ENCODE data around the gene PPP2R3A.

DNA sequence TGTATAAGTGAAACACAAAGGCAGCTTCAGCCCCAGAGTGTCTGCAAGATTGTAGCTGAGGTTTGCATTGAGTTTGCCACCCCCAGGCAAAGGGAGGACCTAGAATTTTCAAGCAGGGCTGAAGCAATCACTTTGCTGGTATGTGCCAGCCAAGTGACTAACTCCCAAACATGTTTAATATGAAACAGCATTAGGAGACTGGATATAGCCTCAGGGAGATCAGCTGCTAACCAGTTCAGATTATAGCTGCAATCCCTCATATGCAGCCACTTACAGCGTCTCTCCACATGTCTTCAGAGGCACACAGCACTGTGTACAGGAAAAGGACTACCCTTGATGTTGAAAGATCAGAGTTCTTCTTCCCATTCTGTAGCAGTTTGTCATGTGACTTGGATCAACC, 38.4 kb upstream of the PPP2R3A start:
- TF ChIP-seq, protein P1, sequence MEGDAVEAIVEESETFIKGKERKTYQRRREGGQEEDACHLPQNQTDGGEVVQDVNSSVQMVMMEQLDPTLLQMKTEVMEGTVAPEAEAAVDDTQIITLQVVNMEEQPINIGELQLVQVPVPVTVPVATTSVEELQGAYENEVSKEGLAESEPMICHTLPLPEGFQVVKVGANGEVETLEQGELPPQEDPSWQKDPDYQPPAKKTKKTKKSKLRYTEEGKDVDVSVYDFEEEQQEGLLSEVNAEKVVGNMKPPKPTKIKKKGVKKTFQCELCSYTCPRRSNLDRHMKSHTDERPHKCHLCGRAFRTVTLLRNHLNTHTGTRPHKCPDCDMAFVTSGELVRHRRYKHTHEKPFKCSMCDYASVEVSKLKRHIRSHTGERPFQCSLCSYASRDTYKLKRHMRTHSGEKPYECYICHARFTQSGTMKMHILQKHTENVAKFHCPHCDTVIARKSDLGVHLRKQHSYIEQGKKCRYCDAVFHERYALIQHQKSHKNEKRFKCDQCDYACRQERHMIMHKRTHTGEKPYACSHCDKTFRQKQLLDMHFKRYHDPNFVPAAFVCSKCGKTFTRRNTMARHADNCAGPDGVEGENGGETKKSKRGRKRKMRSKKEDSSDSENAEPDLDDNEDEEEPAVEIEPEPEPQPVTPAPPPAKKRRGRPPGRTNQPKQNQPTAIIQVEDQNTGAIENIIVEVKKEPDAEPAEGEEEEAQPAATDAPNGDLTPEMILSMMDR (optimal IDR thresholded peaks at IDR 0.05 in 1 of 3, IDR thresholded peaks at IDR 0.05 in 1 of 3, conservative IDR thresholded peaks at IDR 0.05 in 1 of 3; ENCODE audit: extremely low read depth in 1 of 3, insufficient read depth in 2 of 3, low read length in 3 of 3) = no peak
- no peak for TF ChIP-seq EZH2 (IDR thresholded peaks at IDR 0.05; ENCODE audit: low read length)
